GM19239 (cell line): ENCODE data around the gene SLC43A1.

Experiments used
- DNase-seq: peaks from one replicate; pipeline ENCODE4 v3.0.0; 2011; ENCODE audit warnings: low spot score; ENCODE audit not compliant: insufficient read length
- FAIRE-seq: peaks from 2 replicates; lab custom pipeline; 2011; peaks lifted over from hg19 to GRCh38; lab: Jason Lieb, UNC

The SLC43A1 gene

DNA sequence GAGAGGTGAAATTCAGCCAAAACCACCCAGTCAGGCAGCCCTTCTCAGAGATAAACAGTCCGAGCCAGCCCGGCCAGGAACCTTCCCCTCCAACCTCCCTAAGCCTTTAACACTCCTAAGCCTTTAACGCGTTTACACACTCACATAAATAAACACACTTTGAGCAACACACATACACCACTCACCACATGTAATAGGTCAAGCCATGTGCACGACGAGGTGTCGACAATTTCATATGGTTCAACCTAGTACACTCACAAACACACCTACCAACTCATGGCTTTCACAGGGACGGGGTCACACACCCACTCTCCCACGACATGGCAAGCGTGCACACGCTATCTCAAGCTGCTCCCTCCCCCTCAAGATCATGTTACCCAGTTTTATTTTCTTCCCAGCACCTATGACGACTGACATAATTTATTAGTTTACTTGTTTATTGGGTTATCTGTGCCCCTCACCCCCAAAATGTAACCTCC is 15.5 kb downstream of the SLC43A1 start:
- no peak for FAIRE-seq
- DNase-seq: no peak

GRCh38 chr11:57499413-57499982 is 16.0 kb downstream of the SLC43A1 start:
- DNase-seq (no peak), FAIRE-seq (no peak)

DNA sequence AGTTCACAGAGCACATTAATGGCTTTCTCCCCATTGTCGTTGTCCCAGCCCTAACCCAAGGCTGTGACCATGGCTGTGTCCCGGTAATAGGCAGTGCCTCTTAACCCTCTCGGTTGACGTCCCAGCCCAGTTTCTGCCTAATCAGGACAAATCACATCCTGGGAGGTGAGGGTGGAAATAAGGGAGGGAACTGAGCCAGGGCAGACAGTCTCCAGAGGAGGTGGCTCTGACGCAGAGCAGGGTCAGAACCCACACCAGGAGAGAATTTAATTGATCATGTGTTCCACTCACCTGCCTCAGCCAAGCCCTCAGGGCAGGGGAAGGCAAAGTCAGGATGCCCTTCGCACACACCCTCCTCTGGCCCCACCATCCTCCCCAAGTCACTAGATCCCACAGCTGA is 17.0 kb downstream of the SLC43A1 start:
- no peak for FAIRE-seq

DNA sequence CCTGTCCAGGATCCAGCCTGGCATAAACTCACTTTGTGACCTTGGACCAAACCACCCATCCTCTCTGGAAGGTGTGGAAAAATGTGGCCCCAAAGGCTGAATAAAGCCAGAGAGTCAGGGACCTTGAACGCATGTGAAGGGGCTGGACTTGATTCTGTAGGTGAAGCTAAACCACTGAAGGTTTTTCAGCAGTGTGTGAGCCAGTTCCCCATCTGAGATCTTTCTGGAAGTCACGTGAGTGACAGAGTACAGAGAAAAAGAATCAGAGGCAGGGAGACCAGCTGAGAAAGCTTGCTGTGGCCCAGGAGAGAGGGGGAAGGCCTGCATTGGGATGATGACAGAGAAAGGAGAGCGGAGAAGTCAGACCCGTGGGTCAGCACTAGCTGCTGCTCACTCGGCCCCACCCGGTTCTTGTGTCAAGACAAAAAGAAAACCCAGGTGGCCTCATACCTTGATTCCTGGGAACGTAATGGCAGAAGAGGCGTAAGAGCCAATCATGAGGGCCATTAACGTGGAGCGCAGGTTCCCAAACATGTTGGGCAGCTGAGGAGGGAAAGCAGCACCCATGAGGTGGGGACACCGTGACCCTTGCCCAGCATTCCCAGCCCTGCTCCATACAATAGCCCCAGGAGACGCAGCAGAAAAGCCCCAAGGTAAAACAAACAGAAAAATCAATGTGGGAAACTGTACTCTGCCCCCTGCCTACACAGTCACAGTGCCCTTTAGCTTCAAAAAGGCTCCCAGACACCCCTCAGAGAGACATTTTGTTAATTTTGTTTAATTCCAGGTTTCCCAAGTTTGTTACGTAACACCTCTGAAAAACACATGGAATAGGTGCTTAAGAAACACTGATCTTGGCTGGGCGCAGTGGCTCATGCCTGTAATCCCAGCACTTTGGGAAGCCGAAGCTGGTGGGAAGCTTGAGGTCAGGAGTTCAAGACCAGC is 17.9 kb downstream of the SLC43A1 start:
- FAIRE-seq: no peak
- DNase-seq: no peak

More for the DNA sequence above, 17.0 kb downstream of the SLC43A1 start:
- DNase-seq: no peak

DNA sequence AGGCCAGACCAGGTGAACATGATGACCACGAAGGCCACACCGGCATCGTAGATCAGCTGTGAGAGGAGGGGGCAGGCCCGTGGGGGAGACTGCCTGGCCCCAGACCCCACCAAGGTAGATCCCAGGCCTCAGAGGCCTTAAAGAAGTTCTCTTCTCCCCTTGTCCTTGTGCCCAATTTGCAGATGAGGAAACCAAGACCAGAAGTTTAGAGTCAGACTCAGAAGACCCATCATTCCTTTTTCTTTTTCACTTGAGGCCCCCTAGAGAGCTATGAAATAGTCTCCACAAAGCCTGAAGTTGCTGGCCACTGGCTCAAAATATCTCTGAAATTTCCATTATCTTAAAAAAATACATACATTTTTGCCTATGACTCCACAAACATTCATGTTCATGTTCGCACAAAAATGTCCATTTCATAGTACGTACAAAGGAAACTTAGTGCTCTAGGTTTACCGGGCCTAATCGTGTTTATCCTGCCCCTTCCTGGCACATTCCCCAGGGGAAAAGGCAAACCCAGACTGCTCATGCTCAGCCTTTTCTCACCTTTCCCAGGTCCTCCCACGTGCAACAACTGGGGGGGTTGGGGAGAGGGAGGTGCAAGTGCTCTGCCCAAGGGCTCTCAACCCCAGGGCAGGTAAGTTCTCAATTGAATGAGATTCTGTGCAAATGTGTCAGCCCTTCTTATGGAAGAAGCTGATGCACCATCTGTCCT is 19.2 kb downstream of the SLC43A1 start:
- FAIRE-seq: no peak
- DNase-seq: no peak

DNA sequence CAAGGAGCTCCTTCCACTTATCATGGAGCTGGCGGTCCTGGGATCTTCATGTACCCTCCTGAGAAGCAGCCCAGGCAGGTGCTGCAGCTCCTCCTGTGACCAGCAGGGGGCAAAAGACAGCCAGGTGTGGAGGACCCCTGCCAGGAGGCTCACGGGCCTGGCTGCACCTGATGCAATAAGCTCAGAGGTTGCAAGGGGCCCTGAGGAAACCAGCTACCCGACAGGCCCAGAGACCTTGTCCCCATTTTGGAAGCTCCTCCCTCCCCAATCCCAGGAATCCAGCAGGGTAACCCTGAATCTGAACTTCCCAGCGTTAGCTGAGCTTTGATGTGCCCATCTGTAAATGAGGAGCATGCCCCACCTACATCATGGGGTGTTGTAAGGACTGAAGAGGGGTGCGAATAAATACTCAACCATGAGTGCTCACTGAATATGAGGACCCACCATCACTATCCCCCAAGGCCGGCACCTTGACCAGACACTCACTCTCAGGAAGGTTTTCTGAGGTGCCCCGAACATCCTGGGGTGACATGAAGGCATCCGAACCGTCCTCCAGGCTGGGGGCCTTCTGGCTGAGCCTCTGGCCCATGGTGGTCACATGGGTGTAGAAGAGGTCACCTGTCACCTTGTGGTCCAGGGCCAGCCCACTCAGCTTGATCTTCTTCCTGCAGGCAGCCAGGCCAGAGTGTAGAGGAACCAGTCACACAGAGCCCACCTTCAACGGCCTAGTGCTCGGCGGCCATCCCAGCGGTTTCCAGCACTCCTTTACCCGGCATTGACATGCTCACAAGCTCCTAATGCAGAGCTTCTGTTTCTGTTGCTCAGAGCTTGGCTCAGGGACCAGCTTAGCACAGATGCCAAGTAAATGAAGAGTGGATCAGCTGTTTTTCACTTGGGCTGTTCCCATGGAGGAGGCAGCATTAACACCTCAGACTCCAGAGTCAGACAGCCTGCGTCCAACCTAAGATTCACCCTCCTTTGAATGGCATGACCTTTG is 21.7 kb downstream of the SLC43A1 start:
- peak; percentile 91 for FAIRE-seq

GRCh38 chr11:57491371-57492061 is 24.0 kb downstream of the SLC43A1 start:
- DNase-seq (no peak), FAIRE-seq (no peak)

More for the DNA sequence above, 21.7 kb downstream of the SLC43A1 start:
- DNase-seq: no peak

- FAIRE-seq: no peak
- DNase-seq: no peak
Measured at GRCh38 chr11:57490456-57491248, 24.9 kb downstream of the SLC43A1 start.

GRCh38 chr11:57487920-57488659 is 27.4 kb downstream of the SLC43A1 start:
- FAIRE-seq: no peak
- DNase-seq: no peak

GRCh38 chr11:57487021-57487778 is 28.3 kb downstream of the SLC43A1 start:
- no peak for FAIRE-seq

GRCh38 chr11:57485217-57485990 is 30.1 kb downstream of the SLC43A1 start:
- DNase-seq (no peak), FAIRE-seq (no peak)

More at GRCh38 chr11:57487021-57487778, 28.3 kb downstream of the SLC43A1 start:
- DNase-seq: no peak

DNA sequence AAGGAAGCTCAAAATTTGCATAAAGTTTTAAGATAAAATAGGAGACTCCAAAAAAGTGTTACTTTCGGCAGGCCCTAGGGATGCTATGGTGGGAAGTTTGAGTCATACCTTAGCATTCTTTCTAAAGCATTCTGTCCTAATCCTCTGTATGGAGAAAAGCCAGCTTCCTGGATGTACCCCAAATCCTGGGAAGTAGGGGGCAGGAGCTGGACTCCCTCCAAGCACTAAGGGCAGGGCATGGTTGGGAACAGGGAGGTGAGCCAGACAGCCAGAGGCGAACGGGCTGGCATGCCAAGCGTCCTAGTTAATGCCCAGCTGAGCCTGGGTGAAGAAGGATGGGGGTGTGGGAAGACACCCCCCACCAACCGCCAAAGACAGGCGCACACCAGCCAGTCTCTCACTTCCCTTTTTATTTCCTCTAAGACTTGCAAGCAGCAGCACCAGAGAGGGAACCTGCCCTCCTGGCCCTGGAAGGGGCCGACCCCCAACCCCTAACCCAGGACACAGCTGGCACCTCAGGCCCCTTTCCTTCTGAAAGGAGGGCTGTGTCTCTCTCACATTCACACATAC is 31.3 kb downstream of the SLC43A1 start:
- no peak for DNase-seq
- FAIRE-seq: no peak

- no peak for FAIRE-seq
Measured at GRCh38 chr11:57483562-57483918, 32.0 kb downstream of the SLC43A1 start.

DNA sequence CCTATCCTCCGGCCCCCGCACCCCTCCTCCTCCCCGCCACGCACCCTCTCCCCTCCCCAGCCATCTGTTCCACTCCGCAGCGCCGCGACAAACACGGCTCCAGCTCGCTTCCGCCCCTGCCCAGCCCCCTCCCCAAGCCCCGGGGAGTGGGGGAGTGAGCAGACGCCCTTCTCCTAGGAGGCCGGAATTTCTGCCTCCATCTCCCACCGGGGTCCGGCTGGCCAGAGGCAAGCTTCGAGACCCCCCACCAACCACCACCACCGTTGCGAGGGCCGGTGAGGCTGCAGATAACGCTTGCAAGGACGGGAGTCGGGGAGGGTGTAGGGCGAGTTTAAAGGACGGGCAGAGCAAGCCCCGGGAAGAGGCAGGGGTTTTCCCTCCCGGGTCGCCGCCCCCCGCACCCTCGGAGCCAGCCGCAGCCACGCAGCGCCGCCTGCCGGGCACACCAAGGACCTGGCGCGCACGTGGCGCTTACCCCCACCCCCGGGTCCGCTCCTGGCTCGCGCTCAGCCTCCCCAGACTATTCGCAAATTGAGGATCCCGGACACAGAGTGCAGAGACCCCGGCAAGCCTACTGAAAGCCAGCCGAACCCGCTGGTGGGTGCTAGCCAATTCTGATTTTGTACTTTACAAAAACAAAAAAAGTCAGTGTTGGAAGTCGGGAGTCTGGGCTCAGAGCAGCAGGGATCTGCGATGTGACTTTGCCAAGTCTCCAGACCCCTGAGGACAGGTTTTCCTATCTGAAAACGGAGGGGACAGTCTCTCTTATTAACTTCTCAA is 32.5 kb downstream of the SLC43A1 start:
- DNase-seq: no peak
- no peak for FAIRE-seq

More at GRCh38 chr11:57483562-57483918, 32.0 kb downstream of the SLC43A1 start:
- no peak for DNase-seq
